NCI-H1436 treated with DMSO at 0.1 percent for 48 hours (cell line): ENCODE results near the gene FCHSD1.

Experiments used
- DNase-seq: peaks from one replicate; lab custom pipeline; 2025; lab: John Stamatoyannopoulos, UW

FCHSD1 gene

GRCh38 chr5:141650851-141651727, at the start of gene FCHSD1:
Gene FCHSD1 (minus strand): TSS chr5:141651418. CDS start chr5:141651368, 50 bp downstream.
- no peak for DNase-seq

- no peak for DNase-seq
Measured at GRCh38 chr5:141697586-141697985, 46.4 kb upstream of the FCHSD1 start.

GRCh38 chr5:141696431-141696830, 45.2 kb upstream of the FCHSD1 start:
- no peak for DNase-seq

GRCh38 chr5:141695627-141696215, 44.5 kb upstream of the FCHSD1 start:
- DNase-seq = no peak

- DNase-seq = no peak
Measured at GRCh38 chr5:141694479-141694878, 43.3 kb upstream of the FCHSD1 start.

- DNase-seq = no peak
Measured at GRCh38 chr5:141692919-141693725, 41.9 kb upstream of the FCHSD1 start.

- DNase-seq = no peak
Measured at GRCh38 chr5:141692533-141692888, 41.3 kb upstream of the FCHSD1 start.

- DNase-seq = no peak
Measured at GRCh38 chr5:141691867-141692532, 40.8 kb upstream of the FCHSD1 start.

- DNase-seq = no peak
Measured at GRCh38 chr5:141691286-141691866, 40.2 kb upstream of the FCHSD1 start.

GRCh38 chr5:141686648-141687416, 35.6 kb upstream of the FCHSD1 start:
- DNase-seq = no peak

GRCh38 chr5:141685591-141685990, 34.4 kb upstream of the FCHSD1 start:
- no peak for DNase-seq

GRCh38 chr5:141683596-141684141, 32.5 kb upstream of the FCHSD1 start:
- DNase-seq = no peak

- no peak for DNase-seq
Measured at GRCh38 chr5:141681695-141682641, 30.8 kb upstream of the FCHSD1 start, which contains the start of gene ARAP3. Gene ARAP3 (minus strand): TSS chr5:141682230. CDS start chr5:141680486, 1,744 bp downstream.

- no peak for DNase-seq
Measured at GRCh38 chr5:141681295-141681694, 30.1 kb upstream of the FCHSD1 start.

- DNase-seq = no peak
Measured at GRCh38 chr5:141680751-141681201, 29.6 kb upstream of the FCHSD1 start.

GRCh38 chr5:141680178-141680577, 29.0 kb upstream of the FCHSD1 start:
- no peak for DNase-seq

GRCh38 chr5:141677415-141677814, 26.2 kb upstream of the FCHSD1 start:
- DNase-seq = no peak

GRCh38 chr5:141675672-141676071, 24.5 kb upstream of the FCHSD1 start:
- DNase-seq = no peak

GRCh38 chr5:141674747-141675146, 23.5 kb upstream of the FCHSD1 start:
- DNase-seq = no peak
